Cardiac septum (tissue), 1 donor: ENCODE data around the gene ZNF415. TPM values are rescaled to one million over a fixed set of nuclear protein-coding genes. Genes with fewer than 3 reads are reported as not detected.
"Not testable (repeated sequence)": the region's sequence is repeated elsewhere in the genome, so short reads cannot be mapped to it uniquely, and the experiment has no call there.

ENCODE experiments used
- DNase-seq: peaks from one replicate; pipeline ENCODE4 v3.0.0-alpha.2; 2020; ENCODE audit warnings: low spot score
- intact Hi-C: fragments of 100-400 bp; cut with DNase I; formaldehyde crosslinking; loops from one replicate; pipeline ENCODE4 v1.14.0; 2022
- long read RNA-seq: library from polyadenylated mRNA; unstranded; transcript quantifications from one replicate; pipeline ENCODE4 v2.0.0, GENCODE V29; 2021
- total RNA-seq: library from RNA; stranded (reverse); fragmentation: NEBNext Ultra II Directional; extraction: Animal tissue kit (Norgen Biotek cat#: 25700); gene quantifications from one replicate; pipeline ENCODE4 v1.2.1, GENCODE V29; 2021
- donor health status: DM: no; HTN: no; CAD: no.

The ZNF415 gene
- total RNA-seq = 20.9 TPM
- long read RNA-seq, partial matches to known transcripts = 1 of 19 reads
- long read RNA-seq, other reads (novel, unspliced or antisense) = 5 of 19 reads

GRCh38 chr19:53132141-53132991 is at the start of gene ZNF415:
TSS of gene ZNF415 (minus strand) at chr19:53132910. CDS start at chr19:53122676, 10,234 bp downstream.
- intact Hi-C loops = loop anchor here (1.0 to 2.0 kb wide), 2 partner anchors 26 to 30 kb away; partner anchors contain the start of gene ZNF160
- DNase-seq = peak; percentile 93

GRCh38 chr19:53182202-53182601 is 49.5 kb upstream of the ZNF415 start:
- intact Hi-C loops = no loop called here
- DNase-seq = no peak

DNA sequence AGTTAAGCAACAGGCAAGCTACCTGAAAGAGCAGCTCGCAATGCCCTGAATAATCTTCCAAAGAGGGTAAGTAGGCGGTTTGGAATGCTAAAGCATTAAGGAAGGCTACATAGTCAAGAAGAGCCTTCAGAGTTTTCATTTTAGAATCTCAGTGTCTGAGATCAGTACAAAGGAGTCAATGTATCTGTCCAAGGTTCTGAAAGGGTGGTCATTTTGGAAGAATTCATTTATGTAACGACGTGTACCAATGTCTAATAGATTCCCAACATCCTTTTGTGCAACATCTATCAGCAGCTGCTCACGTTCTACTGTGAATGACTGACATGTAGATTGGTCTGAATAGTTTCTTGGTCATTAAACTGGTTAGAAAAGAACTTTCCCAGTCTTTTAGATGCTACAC is 45.3 kb upstream of the ZNF415 start:
- intact Hi-C loops = no loop called here

DNA sequence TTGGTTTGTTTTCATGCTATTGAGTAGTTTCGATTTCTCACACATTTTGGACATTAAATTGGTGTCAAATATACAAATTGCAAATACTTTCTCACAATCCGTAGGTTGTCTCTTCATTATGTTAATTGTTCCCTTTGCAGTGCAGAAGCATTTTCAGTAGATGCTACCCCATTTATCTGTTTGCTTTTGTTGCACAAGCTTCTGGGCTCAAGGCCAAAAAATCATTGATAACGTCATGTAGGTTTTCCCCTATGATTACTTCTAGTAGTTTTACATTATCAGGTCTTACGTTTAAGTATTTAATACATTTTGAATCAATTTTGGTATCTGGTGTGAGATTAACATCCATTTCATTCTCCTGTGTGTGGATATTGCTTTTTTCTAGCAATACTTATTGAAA is 40.2 kb upstream of the ZNF415 start:
- DNase-seq = no peak
- intact Hi-C loops = no loop called here

More for the DNA sequence above, 45.3 kb upstream of the ZNF415 start:
- no peak for DNase-seq

GRCh38 chr19:53165691-53166091 is 33.0 kb upstream of the ZNF415 start:
- no peak for DNase-seq
- intact Hi-C loops = no loop called here

- DNase-seq = no peak
- intact Hi-C loops = no loop called here
Measured at GRCh38 chr19:53161123-53161522, 28.4 kb upstream of the ZNF415 start.

DNA sequence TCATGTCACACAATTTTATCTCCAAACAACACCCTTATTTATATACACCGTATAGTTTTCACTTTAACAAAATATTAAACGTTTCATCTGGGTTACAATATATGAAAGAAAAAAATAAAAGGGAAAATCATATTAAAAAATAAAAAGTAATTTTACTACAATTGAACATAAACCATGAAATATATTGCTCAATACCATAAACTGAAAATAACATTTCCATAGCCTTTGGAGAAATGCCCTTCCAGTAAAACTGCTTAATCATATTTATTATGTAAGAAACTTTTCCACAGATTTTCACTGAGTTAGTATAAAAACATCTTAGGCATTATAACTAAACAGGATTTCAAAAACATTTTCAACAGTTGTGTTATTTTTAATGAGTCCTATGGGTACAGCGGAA is 27.6 kb upstream of the ZNF415 start:
- DNase-seq = no peak
- intact Hi-C loops = no loop called here

- DNase-seq = no peak
- intact Hi-C loops = loop anchor here (1.0 to 10.0 kb wide), 3 partner anchors 26 to 83 kb away; partner anchors contain the start of genes ZNF160 and ZNF415
Measured at GRCh38 chr19:53158119-53158656, 25.5 kb upstream of the ZNF415 start.

DNA sequence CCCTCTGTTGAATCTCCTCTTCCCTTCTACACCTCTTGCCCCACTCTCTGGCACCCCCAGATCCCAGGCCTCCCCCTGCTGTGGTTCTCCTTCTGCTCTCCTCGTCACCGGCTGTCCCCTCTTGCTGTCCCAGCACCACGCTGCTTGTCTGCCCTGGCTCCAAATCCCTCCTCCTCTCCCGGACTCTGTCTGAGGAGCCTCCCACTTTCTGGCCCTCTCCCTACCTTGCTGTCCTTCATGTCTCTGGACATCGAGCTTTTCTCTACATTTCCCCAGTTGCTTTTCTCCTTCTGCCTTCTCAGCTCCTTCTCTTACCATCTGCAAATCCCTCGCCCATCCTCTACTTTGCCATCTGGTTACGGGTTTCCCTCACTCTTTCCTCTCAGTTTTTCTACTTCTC is 24.9 kb upstream of the ZNF415 start:
- no peak for DNase-seq
- intact Hi-C loops = loop anchor here (1.0 to 10.0 kb wide), 3 partner anchors 25 to 83 kb away; partner anchors contain the start of genes ZNF160 and ZNF415

DNA sequence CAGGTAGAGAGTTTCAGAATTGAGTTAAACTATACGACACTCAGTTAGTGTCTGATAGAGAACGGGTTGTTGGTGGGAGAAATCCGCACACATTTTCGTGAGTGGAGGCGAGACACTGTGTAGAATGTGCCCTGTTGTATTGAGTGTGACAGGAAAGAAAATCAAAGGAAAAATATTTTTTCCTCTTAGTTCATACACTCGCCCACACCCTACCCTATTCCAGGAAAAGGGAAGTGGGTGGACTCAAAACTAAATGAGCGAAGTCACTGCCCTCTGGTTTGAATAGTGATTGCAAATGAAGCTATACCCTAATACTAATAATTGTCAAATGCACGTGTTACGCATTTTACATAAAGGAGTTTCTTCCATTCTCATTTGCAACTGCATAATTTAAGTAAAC is 24.1 kb upstream of the ZNF415 start:
- DNase-seq = no peak
- intact Hi-C loops = loop anchor here (5.0 to 10.0 kb wide), 2 partner anchors 55 to 82 kb away; partner anchors contain the start of gene ZNF160

DNA sequence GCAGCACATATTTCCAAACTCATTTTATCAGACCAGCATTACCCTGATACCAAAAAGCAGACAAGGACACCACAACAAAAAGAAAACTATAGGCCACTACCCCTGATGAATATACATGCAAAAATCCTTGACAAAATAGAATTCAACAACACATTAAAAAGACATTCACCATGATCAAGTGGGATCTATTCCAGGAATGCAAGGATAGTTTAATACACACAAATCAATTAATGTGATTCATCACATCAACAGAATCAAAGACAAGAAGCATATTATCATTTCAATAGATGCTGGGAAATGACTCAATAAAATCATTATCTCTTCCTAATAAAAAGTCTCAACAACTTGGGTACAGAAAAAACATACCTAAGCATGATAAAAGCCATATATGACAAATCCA is 14.9 kb upstream of the ZNF415 start:
- DNase-seq = no peak
- intact Hi-C loops = no loop called here

GRCh38 chr19:53140351-53140750 is 7.6 kb upstream of the ZNF415 start:
- DNase-seq = no peak
- intact Hi-C loops = no loop called here

DNA sequence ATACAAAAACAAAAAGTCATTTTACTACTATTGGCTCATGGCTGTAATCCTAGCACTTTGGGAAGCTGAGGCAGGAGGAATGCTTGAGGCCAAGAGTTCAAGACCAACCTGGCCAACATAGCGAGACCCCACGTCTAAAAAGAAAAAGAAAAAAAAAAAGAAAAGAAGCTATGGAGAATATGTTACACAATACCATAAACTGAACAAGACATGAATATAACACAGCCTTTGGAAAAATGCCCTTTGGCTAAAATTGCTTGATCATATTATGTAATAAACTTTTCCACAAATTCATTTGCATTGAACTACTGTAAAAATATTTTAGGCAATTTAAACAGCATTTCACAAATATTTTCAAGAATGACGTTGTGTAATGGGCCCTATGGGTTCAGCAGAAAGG is 3.7 kb upstream of the ZNF415 start:
- no peak for DNase-seq
- intact Hi-C loops = no loop called here

- no peak for DNase-seq
- intact Hi-C loops = loop anchor here (1.0 to 2.0 kb wide), 2 partner anchors 27 to 29 kb away; partner anchors contain the start of gene ZNF160
Measured at GRCh38 chr19:53131727-53132126, 983 bp downstream of the ZNF415 start.

- intact Hi-C loops = no loop called here
Measured at GRCh38 chr19:53131085-53131590, 1.6 kb downstream of the ZNF415 start.

DNA sequence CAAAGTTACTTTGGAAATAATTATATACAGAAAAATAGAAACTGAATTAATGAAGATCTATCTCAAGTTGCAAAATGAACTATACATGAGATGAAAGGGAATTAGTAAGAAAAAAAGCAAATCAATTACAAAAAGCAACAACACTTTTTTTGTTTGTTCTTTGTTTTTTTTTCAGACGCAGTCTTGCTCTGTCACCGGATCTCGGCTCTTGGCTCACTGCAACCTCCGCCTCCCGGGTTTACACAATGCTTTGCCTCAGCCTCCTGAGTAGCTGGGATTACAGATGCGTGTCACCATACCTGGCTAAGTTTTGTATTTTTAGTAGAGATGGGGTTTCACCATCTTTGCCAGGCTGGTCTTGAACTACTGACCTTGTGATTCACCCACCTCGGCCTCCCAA is 2.2 kb downstream of the ZNF415 start:
- no peak for DNase-seq
- intact Hi-C loops = no loop called here

More at GRCh38 chr19:53131085-53131590, 1.6 kb downstream of the ZNF415 start:
- DNase-seq = no peak

DNA sequence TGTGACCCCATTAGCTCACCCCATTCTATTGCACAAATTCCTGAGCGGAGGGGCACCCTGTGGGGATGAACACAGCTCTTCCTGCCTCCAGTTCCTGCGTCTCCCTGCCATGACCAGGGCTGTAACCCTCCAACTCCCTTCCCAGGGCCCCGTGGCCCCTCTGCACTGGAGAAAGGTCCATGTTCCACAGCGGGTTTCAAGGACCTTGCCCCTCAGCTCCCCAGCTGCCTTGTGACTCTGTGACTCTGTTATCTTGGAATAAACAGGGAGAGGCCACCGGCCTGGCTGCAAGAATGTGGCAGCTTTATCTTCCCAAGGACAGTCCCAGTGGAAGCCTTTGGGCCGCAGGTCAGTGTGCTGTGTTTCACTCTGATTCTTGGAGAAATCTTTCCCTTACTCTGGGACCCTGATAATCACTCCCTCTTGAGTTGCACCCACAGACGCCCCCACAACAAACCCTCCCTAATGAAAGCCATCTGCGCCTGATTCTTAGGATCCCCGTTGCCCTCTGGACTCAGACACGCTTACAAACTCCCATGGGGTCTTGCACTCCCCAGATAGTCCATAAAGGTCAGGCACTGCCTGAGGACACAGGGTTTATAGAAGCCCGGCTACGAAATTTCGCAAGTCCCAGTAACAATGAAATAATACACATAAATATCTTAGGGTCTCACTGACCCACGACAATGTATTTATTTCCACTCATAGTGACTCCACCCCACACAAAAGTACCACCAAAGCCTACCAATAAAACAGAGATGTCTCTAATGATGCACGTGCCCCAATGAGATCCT is 5.8 kb downstream of the ZNF415 start:
- intact Hi-C loops, DNase-seq: not testable (repeated sequence)

- no peak for DNase-seq
- intact Hi-C loops = no loop called here
Measured at GRCh38 chr19:53123400-53123799, 9.3 kb downstream of the ZNF415 start.

DNA sequence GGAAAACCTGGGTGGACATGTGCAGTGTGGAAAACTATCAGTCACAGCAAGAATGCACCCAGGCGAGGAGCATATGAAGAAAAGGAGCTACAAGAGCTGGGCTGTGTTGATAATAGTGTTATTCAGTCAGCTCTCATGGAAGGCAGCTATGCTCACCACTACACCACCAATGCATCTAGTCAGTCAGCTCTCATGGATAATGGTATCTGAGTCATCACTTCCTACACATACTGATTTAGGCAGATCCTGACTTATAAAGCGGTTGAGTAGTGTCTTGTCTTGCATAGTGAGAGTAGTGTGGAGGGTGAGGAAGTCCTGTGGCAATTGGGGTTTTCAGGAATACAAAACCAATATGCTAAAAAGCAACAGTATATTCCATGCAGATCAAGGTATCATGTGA is 20.4 kb downstream of the ZNF415 start:
- intact Hi-C loops = no loop called here
- no peak for DNase-seq

- DNase-seq = no peak
- intact Hi-C loops = no loop called here
Measured at GRCh38 chr19:53109527-53109926, 23.2 kb downstream of the ZNF415 start.
